Subcutaneous adipose tissue (tissue), 4 donors: ENCODE results near the gene UTY. TPM values are rescaled to one million over a fixed set of nuclear protein-coding genes. Genes with fewer than 3 reads are reported as not detected.

Source experiments
- total RNA-seq, 4 donors: library from RNA; depleted of rRNA; stranded (reverse); fragments of >200 nt; gene quantifications; one replicate each; pipeline ENCODE4 v1.1.0, GENCODE V29; 2016
- TF ChIP-seq, protein P1 (sequence below): fragments of 450-650 bp; IDR thresholded peaks from one replicate; pipeline ENCODE4 v1.5.1; 2016; ENCODE audit warnings: low read depth, mild to moderate bottlenecking, control low read depth, antibody characterized with exemption, moderate library complexity

The UTY gene
- total RNA-seq, 4 donors from 2014 or later, result 40.9 to 55.1 TPM; not detected in 2

DNA sequence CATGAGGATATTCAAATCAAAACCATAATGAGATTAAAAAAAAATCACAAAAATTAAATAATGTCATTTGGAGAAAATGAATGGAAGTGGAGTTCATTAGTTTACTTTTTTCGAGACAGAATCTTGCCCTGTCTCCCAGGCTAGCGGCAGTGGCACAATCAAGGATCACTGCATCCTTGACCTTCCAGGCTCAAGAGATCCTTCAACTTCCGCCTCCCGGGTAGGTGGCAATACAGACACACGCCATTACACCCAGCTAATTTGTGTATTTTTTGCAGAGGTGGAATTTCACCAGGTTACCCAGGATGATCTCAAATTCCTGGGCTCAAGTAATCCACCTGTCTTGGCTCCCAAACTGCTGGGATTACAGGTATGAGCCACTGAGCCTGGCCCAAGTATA lies 236.1 kb downstream of the UTY start:
- TF ChIP-seq, protein P1, sequence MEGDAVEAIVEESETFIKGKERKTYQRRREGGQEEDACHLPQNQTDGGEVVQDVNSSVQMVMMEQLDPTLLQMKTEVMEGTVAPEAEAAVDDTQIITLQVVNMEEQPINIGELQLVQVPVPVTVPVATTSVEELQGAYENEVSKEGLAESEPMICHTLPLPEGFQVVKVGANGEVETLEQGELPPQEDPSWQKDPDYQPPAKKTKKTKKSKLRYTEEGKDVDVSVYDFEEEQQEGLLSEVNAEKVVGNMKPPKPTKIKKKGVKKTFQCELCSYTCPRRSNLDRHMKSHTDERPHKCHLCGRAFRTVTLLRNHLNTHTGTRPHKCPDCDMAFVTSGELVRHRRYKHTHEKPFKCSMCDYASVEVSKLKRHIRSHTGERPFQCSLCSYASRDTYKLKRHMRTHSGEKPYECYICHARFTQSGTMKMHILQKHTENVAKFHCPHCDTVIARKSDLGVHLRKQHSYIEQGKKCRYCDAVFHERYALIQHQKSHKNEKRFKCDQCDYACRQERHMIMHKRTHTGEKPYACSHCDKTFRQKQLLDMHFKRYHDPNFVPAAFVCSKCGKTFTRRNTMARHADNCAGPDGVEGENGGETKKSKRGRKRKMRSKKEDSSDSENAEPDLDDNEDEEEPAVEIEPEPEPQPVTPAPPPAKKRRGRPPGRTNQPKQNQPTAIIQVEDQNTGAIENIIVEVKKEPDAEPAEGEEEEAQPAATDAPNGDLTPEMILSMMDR, result no peak

GRCh38 chrY:13233901-13234300 lies 245.9 kb downstream of the UTY start:
- TF ChIP-seq, protein P1, result no peak

DNA sequence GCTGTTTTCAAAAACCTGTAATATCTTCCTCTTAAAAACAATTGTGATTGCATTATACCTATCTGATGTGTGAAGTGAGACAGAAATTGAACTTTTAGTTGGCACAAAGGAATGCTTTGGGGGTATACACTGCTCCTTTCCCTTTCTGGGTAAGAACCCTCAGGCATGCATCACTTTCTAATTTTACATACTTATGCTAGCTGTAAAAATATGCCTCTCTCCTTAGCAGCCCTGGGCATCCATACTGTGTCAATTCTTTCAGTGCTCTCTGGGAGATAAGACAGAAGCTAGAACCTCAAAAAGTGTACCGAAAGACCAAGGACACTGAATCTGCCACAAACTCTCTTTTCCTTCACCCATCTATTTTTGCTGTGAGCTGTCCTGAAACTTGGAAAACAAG lies 246.7 kb downstream of the UTY start:
- TF ChIP-seq, protein P1, result no peak

DNA sequence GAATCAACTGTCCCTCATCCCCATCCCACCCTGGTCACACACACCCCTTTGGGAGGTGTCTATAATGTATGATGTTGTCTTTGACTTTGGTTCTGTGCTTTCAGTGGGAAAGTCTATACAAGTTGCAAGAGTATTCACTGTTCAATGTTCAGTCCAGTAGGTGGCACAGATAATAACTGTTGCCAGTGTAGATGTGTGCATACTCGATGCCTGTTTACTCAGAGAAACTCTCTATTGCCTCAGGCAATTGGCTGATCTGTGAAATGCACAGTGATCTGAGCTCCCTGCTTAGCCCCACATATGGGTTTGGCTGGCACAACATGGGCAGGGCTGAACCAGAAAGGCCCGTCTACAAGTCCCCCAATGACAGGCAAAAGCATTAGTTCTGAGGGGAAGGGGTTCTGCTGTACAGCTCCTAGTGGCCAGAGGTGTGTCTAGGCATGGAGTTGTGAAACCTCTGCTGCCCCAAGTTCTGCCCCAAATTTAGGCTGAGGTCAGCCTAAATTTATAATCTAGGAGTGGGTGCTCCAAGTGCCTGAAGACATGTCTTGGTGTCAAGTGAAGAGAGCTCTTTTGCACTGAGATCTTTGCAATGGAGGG lies 252.4 kb downstream of the UTY start:
- TF ChIP-seq, protein P1, result no peak

DNA sequence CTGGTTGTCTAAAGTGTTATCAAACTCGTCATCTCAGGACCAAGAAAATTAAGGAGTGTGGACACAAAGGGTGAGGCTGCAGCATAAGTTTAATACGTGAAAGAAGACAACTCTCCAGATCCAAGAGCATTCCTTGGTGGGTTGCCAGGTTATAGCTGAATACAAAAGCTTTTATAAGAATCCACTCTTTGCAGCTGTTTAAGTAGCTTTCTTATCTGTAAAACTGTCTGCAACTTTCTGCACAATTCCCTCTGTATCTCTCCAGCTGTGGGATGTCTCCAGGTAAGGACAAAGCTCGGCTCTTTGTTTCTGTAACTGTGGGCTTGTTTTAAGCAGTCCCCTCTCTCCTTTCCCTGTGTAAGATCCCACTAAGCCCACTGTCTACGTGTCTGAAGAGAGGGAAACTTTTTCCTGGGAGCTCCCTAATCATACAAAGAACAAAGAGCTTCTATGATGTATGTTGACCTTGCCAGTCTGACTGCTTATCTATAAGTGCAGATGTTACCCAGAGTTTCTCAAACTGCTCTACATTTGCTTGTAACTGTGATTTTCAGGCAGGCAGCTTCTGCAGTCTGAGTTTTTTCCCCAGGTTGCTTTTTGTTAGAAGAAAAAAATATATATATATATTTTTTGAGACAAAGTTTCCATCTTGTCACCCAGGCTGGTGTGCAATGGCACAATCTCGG lies 268.7 kb downstream of the UTY start:
- TF ChIP-seq, protein P1, result no peak

- TF ChIP-seq, protein P1, result no peak
Measured at GRCh38 chrY:13205214-13205613, 274.6 kb downstream of the UTY start.

Other genes starting within 250 kb of the UTY start
- 1 to 10 TPM in 1 of 4 donors, under 1 TPM in 1, not detected in 2; 0.88 to 3.6 TPM for gene TMSB4Y, start 223.9 kb upstream of the UTY start, total RNA-seq